HepG2 (cell line): Measurements from ENCODE around the gene ERMARD. TPM values are rescaled to one million over a fixed set of nuclear protein-coding genes. Genes with fewer than 3 reads are reported as not detected.

Source experiments
- ARNT ChIP-seq: fragments of 450-650 bp; IDR thresholded peaks from 2 replicates; pipeline ENCODE4 v1.6.1; 2017
- CENPT ChIP-seq: sonication (generic); formaldehyde crosslinking; IDR thresholded peaks from 2 replicates; pipeline ENCODE4 v1.8.0; 2022; ENCODE audit warnings: low read depth, mild to moderate bottlenecking, moderate library complexity, missing genetic modification reagents
- KDM3A ChIP-seq: IDR thresholded peaks from 2 replicates; pipeline ENCODE4 v1.6.1; 2018; ENCODE audit warnings: low read depth, missing compliant biosample characterization
- KDM5A ChIP-seq: fragments of 200-600 bp; sonication (generic); IDR thresholded peaks from 2 replicates; pipeline ENCODE4 v1.7.0; 2018; ENCODE audit warnings: antibody characterized with exemption, mild to moderate bottlenecking, low read length, borderline replicate concordance
- NFE2L1 ChIP-seq: sonication (generic); formaldehyde crosslinking; IDR thresholded peaks from 2 replicates; pipeline ENCODE4 v1.4.0; 2020; ENCODE audit warnings: missing genetic modification reagents, mild to moderate bottlenecking, borderline replicate concordance
- NR0B2 ChIP-seq: sonication (generic); formaldehyde crosslinking; IDR thresholded peaks from 2 replicates; pipeline ENCODE4 v1.4.0; 2020; ENCODE audit warnings: mild to moderate bottlenecking, missing genetic modification reagents
- RERE ChIP-seq: IDR thresholded peaks from 2 replicates; pipeline ENCODE4 v1.6.1; 2016; ENCODE audit warnings: low read depth, missing genetic modification reagents, missing compliant biosample characterization
- XRCC5 ChIP-seq: fragments of 200-400 bp; formaldehyde crosslinking; optimal IDR thresholded peaks from 2 replicates; pipeline ENCODE3; 2017; ENCODE audit warnings: mild to moderate bottlenecking, low read length
- ZBTB7A ChIP-seq: sonication (generic); formaldehyde crosslinking; IDR thresholded peaks from 2 replicates; pipeline ENCODE4 v1.8.0; 2022; ENCODE audit warnings: mild to moderate bottlenecking, missing genetic modification reagents
- ZNF296 ChIP-seq: sonication (generic); formaldehyde crosslinking; conservative IDR thresholded peaks from 2 replicates; pipeline ENCODE4 v1.5.0; 2020; ENCODE audit warnings: mild to moderate bottlenecking, missing genetic modification reagents
- ZNF326 ChIP-seq: sonication (generic); formaldehyde crosslinking; IDR thresholded peaks from 2 replicates; pipeline ENCODE4 v1.4.0; 2020; ENCODE audit warnings: missing genetic modification reagents, borderline replicate concordance
- ZNF468 ChIP-seq: sonication (generic); formaldehyde crosslinking; IDR thresholded peaks from 2 replicates; pipeline ENCODE4 v1.8.0; 2022; ENCODE audit warnings: mild to moderate bottlenecking, moderate library complexity, missing genetic modification reagents
- ZNF557 ChIP-seq: sonication (generic); formaldehyde crosslinking; IDR thresholded peaks from 2 replicates; pipeline ENCODE4 v1.4.0; 2020; ENCODE audit warnings: missing genetic modification reagents
- ZNF576 ChIP-seq: sonication (generic); formaldehyde crosslinking; IDR thresholded peaks from 2 replicates; pipeline ENCODE4 v1.4.0; 2020; ENCODE audit warnings: mild to moderate bottlenecking, missing genetic modification reagents
- ZNF709 ChIP-seq: sonication (generic); formaldehyde crosslinking; IDR thresholded peaks from 2 replicates; pipeline ENCODE4 v1.5.0; 2020; ENCODE audit warnings: mild to moderate bottlenecking, missing genetic modification reagents
- ZNF879 ChIP-seq: sonication (generic); formaldehyde crosslinking; IDR thresholded peaks from 2 replicates; pipeline ENCODE4 v1.8.1; 2023; ENCODE audit warnings: missing genetic modification reagents
- ZSCAN31 ChIP-seq: sonication (generic); formaldehyde crosslinking; IDR thresholded peaks from 2 replicates; pipeline ENCODE4 v1.5.0; 2020; ENCODE audit warnings: low read depth, mild to moderate bottlenecking, missing genetic modification reagents
- polyA plus RNA-seq, 8 experiments: library from polyadenylated mRNA; depleted of rRNA in 3 of 8; stranded (reverse) in 7 of 8; unstranded in 1 of 8; fragments of >200 nt; fragmentation: Illumina TruSeq in 4 of 8; extraction: Trizol in 4 of 8; gene quantifications; 2 replicates each; pipeline versions ENCODE4 v1.2.1 to v1.2.3, GENCODE V29; 2011 to 2016; ENCODE audit warnings: low read depth in 4 of 8, missing spikeins in 1 of 8, mixed read lengths in 1 of 8; ENCODE audit not compliant: insufficient read depth in 1 of 8
- total RNA-seq, 5 experiments: library from RNA; depleted of rRNA; stranded (reverse); fragments of >200 nt; fragmentation: Illumina TruSeq; extraction: Trizol; gene quantifications; 2 replicates each; pipeline ENCODE4 v1.2.3, GENCODE V29; 2016; ENCODE audit warnings: low read depth in 1 of 5
- TF ChIP-seq, protein P1 (sequence below): IDR thresholded peaks from 2 replicates; pipeline ENCODE4 v1.6.1; 2016; ENCODE audit warnings: low read depth, borderline replicate concordance

Gene ERMARD
- total and polyA plus RNA-seq, 2 of the 13 experiments (the other 11 are each of a cell fraction or from before 2014, with no cell fraction given) = 8.8 to 10.7 TPM

GRCh38 chr6:169752074-169752623, 727 bp downstream of the ERMARD start (continued):
- no peak for TF ChIP-seq CENPT (CRISPR knock-in tag)
- TF ChIP-seq ZNF468 (CRISPR knock-in tag) = no peak
- TF ChIP-seq, protein P1, sequence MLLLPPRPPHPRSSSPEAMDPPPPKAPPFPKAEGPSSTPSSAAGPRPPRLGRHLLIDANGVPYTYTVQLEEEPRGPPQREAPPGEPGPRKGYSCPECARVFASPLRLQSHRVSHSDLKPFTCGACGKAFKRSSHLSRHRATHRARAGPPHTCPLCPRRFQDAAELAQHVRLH (CRISPR knock-in tag) = no peak
- TF ChIP-seq KDM3A = no peak
- TF ChIP-seq ZNF296 (CRISPR knock-in tag) = 0 out of 2 replicates have a peak, but pooled peaks have one; percentile 5
- no peak for TF ChIP-seq ZNF709 (CRISPR knock-in tag)
- no peak for TF ChIP-seq ZNF879 (CRISPR knock-in tag)
- TF ChIP-seq KDM5A = 0 out of 2 replicates have a peak, but pooled peaks have one; percentile 39
- no peak for TF ChIP-seq ZSCAN31 (CRISPR knock-in tag)
- no peak for TF ChIP-seq ZBTB7A (CRISPR knock-in tag)
- 0 out of 2 replicates have a peak, but pooled peaks have one; percentile 11 for TF ChIP-seq NR0B2 (CRISPR knock-in tag)
- no peak for TF ChIP-seq ZNF576 (CRISPR knock-in tag)
- no peak for TF ChIP-seq ARNT
- TF ChIP-seq ZNF557 (CRISPR knock-in tag) = no peak
- no peak for TF ChIP-seq ZNF326 (CRISPR knock-in tag)
- TF ChIP-seq XRCC5 = no peak
- TF ChIP-seq NFE2L1 (CRISPR knock-in tag) = no peak
- no peak for TF ChIP-seq RERE (CRISPR knock-in tag)
